HL-60/S4 treated with retinoic acid at 250 ng/mL for 4 days and 3 days (cell line): ENCODE data around the gene ZBTB44.

ENCODE experiments used
- in situ Hi-C: fragments of 300-500 bp; cut with MboI; formaldehyde crosslinking; loops from 2 replicates; pipeline ENCODE4 v1.7.0; 2022; ENCODE audit warnings: low sequenced_read_pairs

The ZBTB44 gene

GRCh38 chr11:130181295-130182272, 133.1 kb downstream of the ZBTB44 start:
- in situ Hi-C loops, result no loop called here

GRCh38 chr11:130180896-130181294, 133.8 kb downstream of the ZBTB44 start:
- in situ Hi-C loops, result no loop called here

- in situ Hi-C loops, result no loop called here
Observed at GRCh38 chr11:130180491-130180890, 134.2 kb downstream of the ZBTB44 start.

GRCh38 chr11:130179396-130180306, 135.1 kb downstream of the ZBTB44 start:
- in situ Hi-C loops, result no loop called here

- in situ Hi-C loops, result no loop called here
Observed at GRCh38 chr11:130178441-130179339, 136.0 kb downstream of the ZBTB44 start.

- in situ Hi-C loops, result no loop called here
Observed at GRCh38 chr11:130177782-130178181, 136.9 kb downstream of the ZBTB44 start.
